Smooth muscle cell (in vitro differentiated cells): ENCODE measurements around the gene ADCY9. TPM values are rescaled to one million over a fixed set of nuclear protein-coding genes. Genes with fewer than 3 reads are reported as not detected.
"Not testable (repeated sequence)": the region's sequence is repeated elsewhere in the genome, so short reads cannot be mapped to it uniquely, and the experiment has no call there.

Source experiments
- DNase-seq: peaks from one replicate; lab custom pipeline; 2025; ENCODE audit not compliant: unreplicated experiment; lab: John Stamatoyannopoulos, UW
- H2AFZ ChIP-seq: fragments of 200-600 bp; sonication (generic); 2 replicates; pipeline ENCODE4 v1.6.0; 2016; ENCODE audit warnings: antibody characterized with exemption, low read depth, mild to moderate bottlenecking
- H3F3A ChIP-seq: fragments of 200-600 bp; sonication (generic); 2 replicates; pipeline ENCODE4 v1.6.0; 2017; ENCODE audit warnings: antibody characterized with exemption, low read depth
- H3K27ac ChIP-seq: fragments of 200-600 bp; sonication (generic); 2 replicates; pipeline ENCODE4 v1.5.1; 2016; ENCODE audit warnings: low read depth, mild to moderate bottlenecking
- H3K27me3 ChIP-seq: fragments of 200-600 bp; sonication (generic); 2 replicates; pipeline ENCODE4 v1.6.1; 2016; ENCODE audit warnings: low read depth, mild to moderate bottlenecking
- H3K36me3 ChIP-seq: fragments of 200-600 bp; sonication (generic); 2 replicates; pipeline ENCODE4 v1.5.1; 2016; ENCODE audit warnings: low read depth
- H3K4me1 ChIP-seq: fragments of 200-600 bp; sonication (generic); 2 replicates; pipeline ENCODE4 v1.5.1; 2016; ENCODE audit warnings: low read depth
- H3K4me2 ChIP-seq: fragments of 200-600 bp; sonication (generic); 2 replicates; pipeline ENCODE4 v1.6.0; 2016; ENCODE audit warnings: mild to moderate bottlenecking
- H3K4me3 ChIP-seq: fragments of 200-600 bp; sonication (generic); 2 replicates; pipeline ENCODE4 v1.5.1; 2016; ENCODE audit warnings: mild to moderate bottlenecking
- H3K79me2 ChIP-seq: fragments of 200-600 bp; sonication (generic); 2 replicates; pipeline ENCODE4 v1.6.0; 2016; ENCODE audit warnings: low read depth, mild to moderate bottlenecking
- H3K9ac ChIP-seq: fragments of 200-600 bp; sonication (generic); 2 replicates; pipeline ENCODE4 v1.6.0; 2016; ENCODE audit warnings: low read depth
- H3K9me3 ChIP-seq: fragments of 200-600 bp; sonication (generic); replicated peaks from 2 replicates; pipeline ENCODE4 v1.5.1; 2016; ENCODE audit warnings: low read depth
- H4K20me1 ChIP-seq: fragments of 200-600 bp; sonication (generic); 2 replicates; pipeline ENCODE4 v1.6.0; 2016; ENCODE audit warnings: low read depth
- WGBS: methylation state at CpG from one replicate; pipeline ENCODE4 v1.1.7; 2016; ENCODE audit warnings: low lambda C conversion rate; 5-methylcytosine and 5-hydroxymethylcytosine counted together
- polyA plus RNA-seq: library from polyadenylated mRNA; unstranded; fragments of >200 nt; fragmentation: Nextera tagmentation; extraction: Ambion mirVana; gene quantifications from 2 replicates; pipeline ENCODE4 v1.2.1, GENCODE V29; 2016
- total RNA-seq: library from RNA; depleted of rRNA; stranded (reverse); fragments of >200 nt; gene quantifications from 2 replicates; pipeline ENCODE4 v1.2.3, GENCODE V29; 2014
- TF ChIP-seq, protein P1 (sequence below): fragments of 200-600 bp; sonication (generic); IDR thresholded peaks from 2 replicates; pipeline ENCODE4 v1.5.1; 2017; ENCODE audit warnings: borderline replicate concordance, mild to moderate bottlenecking, antibody characterized with exemption; ENCODE audit not compliant: insufficient read depth, poor library complexity, severe bottlenecking

ADCY9 gene
- total and polyA plus RNA-seq, 2 experiments from 2014 or later, result 7.2 to 8.9 TPM

DNA sequence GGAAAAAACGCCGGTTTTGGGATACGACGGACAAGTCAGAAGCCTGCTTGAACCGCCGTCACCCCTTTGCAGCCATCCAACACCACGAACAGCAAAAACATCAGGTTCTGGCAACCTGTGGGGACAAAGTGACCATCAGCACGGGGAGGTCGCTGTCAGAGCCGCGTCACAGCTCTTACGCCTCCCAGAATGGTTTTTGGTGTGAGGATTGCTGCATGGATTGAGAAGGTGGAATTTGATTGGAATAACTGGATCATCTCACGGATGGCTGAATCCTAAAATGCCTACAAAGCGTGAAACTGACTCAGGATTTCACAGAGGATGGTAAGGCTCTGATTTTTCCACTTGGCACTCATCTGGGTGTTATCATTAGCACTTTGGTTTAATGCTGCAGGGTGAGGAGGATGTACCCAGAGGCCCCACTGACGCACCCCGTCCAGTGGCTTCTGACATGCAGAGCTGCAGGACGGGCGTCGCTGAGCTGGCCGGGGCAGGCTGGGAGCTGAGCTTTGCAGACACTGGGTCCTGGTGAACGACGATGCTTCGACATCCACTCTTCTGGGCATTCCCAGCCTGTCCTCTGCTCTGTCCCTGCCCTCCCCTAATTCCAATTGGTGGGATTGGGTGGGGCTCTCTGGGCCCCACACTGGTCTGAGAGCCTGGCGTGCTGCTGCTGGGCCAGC is 162.4 kb downstream of the ADCY9 start:
- H3K79me2 ChIP-seq, result no peaks in the 10 kb centered on the region
- H4K20me1 ChIP-seq, result no peaks in the 10 kb centered on the region
- no peak for DNase-seq
- no peaks in the 10 kb centered on the region for H3K9me3 ChIP-seq
- TF ChIP-seq, protein P1, sequence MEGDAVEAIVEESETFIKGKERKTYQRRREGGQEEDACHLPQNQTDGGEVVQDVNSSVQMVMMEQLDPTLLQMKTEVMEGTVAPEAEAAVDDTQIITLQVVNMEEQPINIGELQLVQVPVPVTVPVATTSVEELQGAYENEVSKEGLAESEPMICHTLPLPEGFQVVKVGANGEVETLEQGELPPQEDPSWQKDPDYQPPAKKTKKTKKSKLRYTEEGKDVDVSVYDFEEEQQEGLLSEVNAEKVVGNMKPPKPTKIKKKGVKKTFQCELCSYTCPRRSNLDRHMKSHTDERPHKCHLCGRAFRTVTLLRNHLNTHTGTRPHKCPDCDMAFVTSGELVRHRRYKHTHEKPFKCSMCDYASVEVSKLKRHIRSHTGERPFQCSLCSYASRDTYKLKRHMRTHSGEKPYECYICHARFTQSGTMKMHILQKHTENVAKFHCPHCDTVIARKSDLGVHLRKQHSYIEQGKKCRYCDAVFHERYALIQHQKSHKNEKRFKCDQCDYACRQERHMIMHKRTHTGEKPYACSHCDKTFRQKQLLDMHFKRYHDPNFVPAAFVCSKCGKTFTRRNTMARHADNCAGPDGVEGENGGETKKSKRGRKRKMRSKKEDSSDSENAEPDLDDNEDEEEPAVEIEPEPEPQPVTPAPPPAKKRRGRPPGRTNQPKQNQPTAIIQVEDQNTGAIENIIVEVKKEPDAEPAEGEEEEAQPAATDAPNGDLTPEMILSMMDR, result no peak
- H3K4me1 ChIP-seq, result no peaks in the 10 kb centered on the region
- no peak overlapping the region for H3K27ac ChIP-seq
- H2AFZ ChIP-seq, result no peak overlapping the region
- H3F3A ChIP-seq, result no peaks in the 10 kb centered on the region
- no peak overlapping the region for H3K4me3 ChIP-seq
- H3K36me3 ChIP-seq, result no peaks in the 10 kb centered on the region
- no peak overlapping the region for H3K9ac ChIP-seq
- H3K4me2 ChIP-seq, result no peak overlapping the region
- H3K27me3 ChIP-seq, result no peaks in the 10 kb centered on the region
- 93% methylated on average over 23 of the region's 24 CpGs for whole genome bisulfite sequencing

DNA sequence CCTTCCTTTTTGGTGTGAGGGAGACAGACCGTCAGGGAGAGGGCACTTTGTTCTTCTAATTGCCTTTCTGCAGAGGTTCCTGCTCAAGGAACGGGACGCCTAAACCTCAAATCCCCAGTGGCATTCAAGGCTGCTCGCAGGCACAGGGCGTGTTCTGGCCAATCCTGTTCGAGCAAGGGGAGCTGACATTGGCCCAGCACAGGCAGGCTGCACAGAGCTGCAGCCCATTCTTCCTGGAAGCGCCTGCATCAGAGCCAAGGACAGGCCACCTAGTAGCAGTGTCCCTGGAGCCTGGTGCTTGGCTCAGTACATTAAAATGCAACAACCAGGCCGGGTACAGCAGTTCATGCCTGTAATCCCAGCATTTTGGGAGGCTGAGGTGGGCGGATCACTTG is 163.5 kb downstream of the ADCY9 start:
- no peak overlapping the region for H3K9ac ChIP-seq
- no peaks in the 10 kb centered on the region for H3F3A ChIP-seq
- no peaks in the 10 kb centered on the region for H4K20me1 ChIP-seq
- no peaks in the 10 kb centered on the region for H3K36me3 ChIP-seq
- H3K9me3 ChIP-seq, result no peaks in the 10 kb centered on the region
- H3K4me2 ChIP-seq, result no peak overlapping the region
- H3K4me1 ChIP-seq, result no peaks in the 10 kb centered on the region
- TF ChIP-seq, protein P1, result no peak
- no peaks in the 10 kb centered on the region for H3K79me2 ChIP-seq
- H3K27me3 ChIP-seq, result no peaks in the 10 kb centered on the region
- H3K4me3 ChIP-seq, result no peak overlapping the region
- WGBS, result 65% methylated on average over 9 of the region's 9 CpGs
- no peak overlapping the region for H2AFZ ChIP-seq
- DNase-seq, result no peak
- H3K27ac ChIP-seq, result no peak overlapping the region

DNA sequence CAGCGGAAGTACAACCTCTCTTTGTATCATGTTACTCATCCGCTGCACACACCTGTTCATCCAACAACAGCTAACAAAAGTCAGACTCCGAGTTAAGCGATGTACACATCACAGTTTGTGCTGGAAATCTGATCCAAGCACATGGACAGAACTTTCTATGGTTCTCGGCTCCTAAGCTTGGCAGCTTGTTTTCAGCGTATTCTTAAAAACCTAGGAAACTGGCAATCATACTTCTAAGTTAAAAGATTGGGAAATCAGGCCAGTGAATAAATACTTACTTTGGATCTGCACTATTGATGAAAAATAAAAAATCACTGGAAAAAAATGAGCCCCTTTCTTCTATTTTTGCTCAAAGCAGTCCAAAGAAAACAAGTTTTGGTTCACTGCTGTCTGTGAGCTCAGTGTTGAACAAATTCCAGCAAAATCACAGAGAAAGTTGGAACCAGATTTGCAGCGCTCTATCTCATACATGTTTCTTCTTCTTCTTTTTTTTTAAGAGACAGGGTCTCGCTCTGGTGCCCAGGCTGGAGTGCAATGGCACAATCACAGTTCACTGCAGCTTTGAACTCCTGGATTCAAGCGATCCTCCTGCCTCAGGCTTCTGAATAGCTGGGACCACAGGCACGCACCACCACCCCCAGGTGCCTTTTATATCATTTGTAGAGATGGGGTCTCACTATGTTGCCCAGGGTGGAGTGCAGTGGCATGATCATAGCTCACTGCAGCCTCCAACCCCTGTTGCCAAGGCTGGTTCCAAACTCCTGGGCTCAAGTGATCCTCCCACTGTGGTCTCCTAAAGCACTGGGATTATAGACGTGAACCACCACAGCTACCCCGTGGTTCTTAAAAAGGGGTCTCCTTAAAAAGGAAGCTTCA is 164.1 kb downstream of the ADCY9 start:
- H3K27me3 ChIP-seq, result no peaks in the 10 kb centered on the region
- no peaks in the 10 kb centered on the region for H3K36me3 ChIP-seq
- no peaks in the 10 kb centered on the region for H3K79me2 ChIP-seq
- H4K20me1 ChIP-seq, result no peaks in the 10 kb centered on the region
- DNase-seq, result no peak
- no peak overlapping the region for H3K4me3 ChIP-seq
- no peaks in the 10 kb centered on the region for H3F3A ChIP-seq
- no peak overlapping the region for H3K4me2 ChIP-seq
- TF ChIP-seq, protein P1, result no peak
- no peaks in the 10 kb centered on the region for H3K4me1 ChIP-seq
- H3K9me3 ChIP-seq, result no peaks in the 10 kb centered on the region
- 93% methylated on average over 12 of the region's 12 CpGs for WGBS
- no peak overlapping the region for H3K27ac ChIP-seq
- H2AFZ ChIP-seq, result no peak overlapping the region
- no peak overlapping the region for H3K9ac ChIP-seq

DNA sequence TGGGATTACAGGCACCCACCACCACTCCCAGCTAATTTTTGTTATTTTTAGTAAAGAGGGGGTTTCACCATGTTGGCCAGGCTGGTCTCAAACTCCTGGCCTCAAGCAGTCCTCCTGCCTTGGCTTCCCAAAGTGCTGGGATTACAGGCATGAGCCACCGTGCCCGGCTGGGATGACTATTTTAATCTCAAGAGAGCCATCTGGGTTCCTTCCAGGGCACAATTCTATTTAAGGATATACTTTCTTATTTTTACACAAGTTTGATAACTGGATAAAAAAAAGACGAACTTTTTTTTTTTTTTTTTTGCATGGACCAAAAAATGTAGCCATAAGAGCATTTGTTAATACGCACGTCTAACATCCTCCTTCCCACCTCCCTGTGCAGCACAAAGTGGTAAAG is 164.9 kb downstream of the ADCY9 start:
- H3K9ac ChIP-seq, H3K4me1 ChIP-seq, H3F3A ChIP-seq, H3K27me3 ChIP-seq, H2AFZ ChIP-seq, H3K4me3 ChIP-seq, H3K27ac ChIP-seq, H3K9me3 ChIP-seq, H3K79me2 ChIP-seq, DNase-seq, H4K20me1 ChIP-seq, H3K4me2 ChIP-seq, H3K36me3 ChIP-seq: not testable (repeated sequence)
- WGBS, result 66% methylated on average over 5 of the region's 5 CpGs
